GM12873 (cell line): ENCODE results near the gene EIF2B4.

Experiments used
- CTCF ChIP-seq: IDR thresholded peaks from 2 replicates; pipeline ENCODE4 v1.5.1; 2012; ENCODE audit warnings: low read depth, mild to moderate bottlenecking, moderate library complexity, low read length, control low read depth; ENCODE audit not compliant: insufficient read depth; ENCODE audit errors: missing control alignments

Gene EIF2B4

GRCh38 chr2:27356382-27357181 is 13.6 kb downstream of the EIF2B4 start, which contains the start of gene GTF3C2:
GTF3C2 (minus strand) TSS chr2:27356764; CDS start chr2:27343554, 13,210 bp downstream.
- no peak for TF ChIP-seq CTCF

- no peak for TF ChIP-seq CTCF
Measured at GRCh38 chr2:27356056-27356381, 14.1 kb downstream of the EIF2B4 start.

DNA sequence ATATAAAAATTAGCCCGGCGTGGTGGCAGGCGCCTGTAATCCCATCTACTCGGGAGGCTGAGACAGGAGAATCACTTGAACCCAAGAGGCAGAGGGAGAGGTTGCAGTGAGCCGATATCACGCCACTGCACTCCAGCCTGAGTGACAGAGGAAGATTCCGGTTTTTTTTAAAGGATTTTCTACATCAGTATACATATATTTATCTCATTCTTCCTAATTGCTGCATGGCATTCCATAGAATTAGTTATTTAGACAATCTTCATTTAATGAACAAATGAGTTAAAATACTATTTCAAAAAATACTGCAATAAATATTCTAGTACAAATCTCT is 15.6 kb downstream of the EIF2B4 start:
- TF ChIP-seq CTCF, result no peak

DNA sequence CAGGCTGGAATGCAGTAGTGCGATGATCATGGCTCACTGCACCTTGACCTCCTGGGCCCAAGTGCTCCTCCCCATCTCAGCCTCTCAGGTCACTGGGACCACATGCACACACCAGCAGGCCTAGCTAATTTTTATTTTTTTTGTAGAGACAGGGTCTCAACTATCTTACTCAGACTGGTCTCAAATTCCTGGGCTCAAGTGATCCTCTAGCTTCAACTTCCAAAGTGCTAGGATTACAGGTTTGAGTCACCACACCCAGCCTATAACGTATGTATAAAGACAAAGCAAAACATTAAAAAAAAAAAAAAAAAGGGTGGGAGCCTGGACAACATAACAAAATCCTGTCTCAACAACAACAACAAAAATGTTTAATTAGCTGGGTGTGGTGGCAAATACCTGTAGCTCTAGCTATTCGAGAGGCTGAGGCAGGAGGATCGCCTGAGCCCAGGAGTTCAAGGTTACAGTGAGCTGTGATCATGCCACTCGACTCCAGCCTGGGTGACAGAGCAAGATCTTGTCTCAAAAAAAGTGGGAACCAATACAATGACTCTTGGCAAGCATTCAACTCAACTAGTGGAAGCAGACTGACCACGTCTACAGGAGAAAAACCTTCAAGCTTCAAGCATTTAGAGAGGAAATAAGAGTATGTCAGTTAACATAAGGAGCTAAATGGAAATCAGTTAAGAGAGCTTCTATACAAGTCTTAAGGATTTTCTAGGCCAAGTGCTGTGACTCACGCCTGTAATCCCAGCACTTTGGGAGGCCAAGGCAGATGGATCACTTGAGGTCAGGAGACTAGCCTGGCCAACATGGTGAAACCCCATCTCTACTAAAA is 16.2 kb downstream of the EIF2B4 start:
- TF ChIP-seq CTCF, result no peak

- no peak for TF ChIP-seq CTCF
Measured at GRCh38 chr2:27351802-27352598, 18.1 kb downstream of the EIF2B4 start.

GRCh38 chr2:27350106-27350693 is 19.9 kb downstream of the EIF2B4 start:
- no peak for TF ChIP-seq CTCF
